HG02981 (cell line): ENCODE results near the gene CEP164.
"Not testable (repeated sequence)": the region's sequence is repeated elsewhere in the genome, so short reads cannot be mapped to it uniquely, and the experiment has no call there.

Experiments used
- ATAC-seq: cut with Tn5 transposase; IDR thresholded peaks from one replicate; pipeline ENCODE4 v1.9.1; 2021; ENCODE audit warnings: mild to moderate bottlenecking, moderate library complexity; ENCODE audit not compliant: unreplicated experiment

The CEP164 gene

GRCh38 chr11:117392001-117392690 lies 64.5 kb downstream of the CEP164 start:
- no peak for ATAC-seq

GRCh38 chr11:117392979-117393378 lies 65.3 kb downstream of the CEP164 start:
- ATAC-seq, result no peak

DNA sequence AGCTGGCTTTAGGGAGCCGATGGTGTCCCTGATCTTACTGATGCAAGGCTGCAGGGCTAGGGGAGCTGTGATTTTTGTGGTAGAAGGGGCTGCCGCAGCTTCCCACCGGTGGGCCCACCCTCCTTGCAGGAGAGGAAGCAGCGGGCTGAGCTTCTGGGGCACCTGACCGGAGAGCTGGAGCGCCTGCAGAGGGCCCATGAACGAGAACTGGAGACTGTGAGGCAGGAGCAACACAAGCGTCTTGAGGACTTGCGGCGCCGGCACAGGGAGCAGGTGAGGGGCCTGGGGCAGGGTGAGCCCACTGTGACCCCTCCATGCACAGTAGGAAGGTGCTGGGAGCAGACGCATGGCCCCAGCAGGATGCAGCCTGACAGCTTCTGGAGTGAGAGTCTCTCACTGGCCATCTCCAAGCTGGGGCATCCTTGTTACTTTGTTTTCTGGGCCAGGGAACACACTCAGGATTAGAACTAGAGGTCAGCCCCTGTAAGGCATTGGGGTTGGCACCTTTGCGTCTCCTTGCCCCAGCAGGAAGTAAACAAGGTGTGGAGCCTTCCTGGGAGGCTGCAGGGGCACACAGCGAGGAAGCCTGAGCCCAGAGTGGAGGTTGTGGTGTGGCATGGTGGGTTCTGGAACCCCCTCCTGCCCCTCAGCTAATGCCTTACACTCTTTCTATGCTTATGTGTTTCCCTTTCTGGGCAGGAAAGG lies 66.7 kb downstream of the CEP164 start:
- no peak for ATAC-seq

DNA sequence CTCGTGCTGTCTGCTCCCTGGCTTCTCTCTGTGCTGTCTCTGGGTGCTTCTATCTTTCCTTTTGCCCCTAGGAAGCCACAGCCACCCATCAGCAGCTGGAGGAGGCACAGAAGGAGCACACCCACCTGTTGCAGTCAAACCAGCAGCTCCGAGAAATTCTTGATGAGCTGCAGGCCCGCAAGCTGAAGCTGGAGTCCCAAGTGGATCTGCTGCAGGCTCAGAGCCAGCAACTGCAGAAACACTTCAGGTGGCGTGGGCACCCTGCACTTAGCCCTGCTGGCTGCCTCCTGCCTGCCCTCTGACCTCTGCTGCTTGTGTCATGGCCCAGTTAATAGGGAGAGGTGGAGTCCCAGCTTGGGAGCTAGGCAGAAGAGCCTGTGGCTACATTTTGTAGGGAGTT lies 67.8 kb downstream of the CEP164 start:
- ATAC-seq, result no peak

GRCh38 chr11:117396970-117397369 lies 69.3 kb downstream of the CEP164 start:
- no peak for ATAC-seq

GRCh38 chr11:117398618-117399017 lies 71.0 kb downstream of the CEP164 start:
- ATAC-seq, result not testable (repeated sequence)

- ATAC-seq, result not testable (repeated sequence)
Observed at GRCh38 chr11:117399100-117399840, 71.6 kb downstream of the CEP164 start.

DNA sequence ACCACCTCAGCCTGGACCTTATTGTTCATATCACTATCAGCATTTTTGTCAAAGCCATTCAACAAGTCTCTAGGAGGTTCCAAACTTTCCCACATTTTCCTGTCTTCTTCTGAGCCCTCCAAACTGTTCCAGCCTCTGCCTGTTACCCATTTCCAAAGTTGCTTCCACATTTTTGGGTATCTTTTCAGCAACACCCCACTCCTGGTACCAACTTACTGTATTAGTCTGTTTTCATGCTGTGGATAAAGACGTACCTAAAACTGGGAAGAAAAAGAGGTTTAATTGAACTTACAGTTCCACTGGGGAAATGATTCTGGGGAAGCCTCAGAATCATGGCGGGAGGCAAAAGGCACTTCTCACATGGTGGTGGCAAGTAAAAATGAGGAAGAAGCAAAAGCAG lies 78.2 kb downstream of the CEP164 start:
- not testable (repeated sequence) for ATAC-seq

GRCh38 chr11:117407016-117407415 lies 79.4 kb downstream of the CEP164 start:
- no peak for ATAC-seq

DNA sequence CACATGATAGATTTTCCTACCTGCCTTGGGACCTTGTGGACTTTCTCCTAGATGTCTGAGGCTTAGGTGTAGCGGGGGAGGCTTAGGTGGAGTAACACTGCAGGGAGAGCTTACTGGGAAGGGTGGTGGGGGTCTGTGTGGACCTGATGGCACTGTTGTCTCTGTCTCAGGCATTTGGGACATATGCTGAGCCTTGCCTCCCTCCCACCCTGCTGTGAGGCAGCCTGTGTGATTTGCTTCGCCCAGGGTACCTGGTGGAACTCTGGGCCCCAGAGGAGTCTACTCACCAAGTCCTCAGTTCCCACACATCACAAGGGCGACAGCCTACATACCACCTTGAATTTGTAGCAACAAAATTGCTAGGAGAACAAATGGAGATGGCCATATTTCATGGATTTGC lies 80.7 kb downstream of the CEP164 start:
- no peak for ATAC-seq

DNA sequence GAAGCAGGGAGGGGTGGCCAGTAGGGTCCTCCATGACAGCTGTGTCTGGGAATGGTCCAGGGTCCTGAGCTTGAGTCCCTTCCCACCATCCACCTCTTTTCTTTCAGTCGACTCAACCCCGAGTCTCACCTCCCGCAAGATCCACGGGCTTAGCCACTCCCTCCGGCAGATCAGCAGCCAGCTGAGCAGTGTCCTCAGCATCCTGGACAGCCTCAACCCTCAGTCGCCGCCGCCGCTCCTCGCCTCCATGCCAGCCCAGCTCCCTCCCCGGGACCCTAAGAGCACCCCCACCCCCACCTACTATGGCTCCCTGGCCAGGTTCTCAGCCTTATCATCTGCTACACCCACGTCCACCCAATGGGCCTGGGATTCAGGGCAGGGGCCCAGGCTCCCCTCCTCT lies 81.9 kb downstream of the CEP164 start:
- ATAC-seq, result no peak

GRCh38 chr11:117410238-117410637 lies 82.6 kb downstream of the CEP164 start:
- no peak for ATAC-seq

DNA sequence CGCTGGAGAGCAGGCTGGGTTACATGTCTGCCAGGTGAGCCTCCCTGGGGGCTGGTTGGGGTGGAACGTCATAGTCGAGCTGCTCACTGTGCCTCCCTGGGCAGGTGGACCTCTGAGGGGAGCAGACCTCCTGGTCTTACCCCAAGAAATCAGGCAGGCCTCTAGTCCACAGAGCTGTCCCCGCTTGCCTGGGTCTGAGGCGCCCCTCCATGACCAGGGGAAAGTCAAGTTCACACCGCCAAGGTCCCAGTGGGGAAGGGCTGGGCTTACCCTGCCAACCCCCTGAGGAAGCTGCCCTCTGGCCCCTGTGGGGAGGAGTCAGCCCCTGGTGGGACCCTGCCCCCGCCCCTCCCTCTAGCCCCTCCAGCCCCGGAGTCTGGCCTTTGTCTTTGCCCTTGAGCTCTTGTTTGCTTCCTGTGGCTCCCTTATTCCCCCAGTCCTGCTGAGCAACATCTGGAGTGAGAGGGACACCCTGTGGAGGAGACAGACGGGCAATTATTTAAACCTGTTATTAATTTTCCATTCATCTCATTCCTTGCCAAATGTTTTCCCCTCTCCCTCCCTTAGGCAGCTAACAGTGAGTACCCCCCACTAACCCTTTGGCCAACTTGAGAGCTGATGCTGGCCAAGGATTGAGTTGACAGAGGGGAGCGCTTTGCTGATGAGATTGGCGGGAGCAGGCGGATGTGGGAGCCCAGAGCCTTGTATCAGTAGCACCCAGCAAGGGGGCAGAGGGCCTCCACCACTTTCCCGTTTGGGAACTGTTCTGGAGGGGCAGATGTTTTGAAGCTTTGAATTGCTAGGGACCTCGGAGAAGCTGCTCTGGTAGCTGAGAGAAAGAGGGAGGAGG lies 83.4 kb downstream of the CEP164 start:
- ATAC-seq, result no peak

DNA sequence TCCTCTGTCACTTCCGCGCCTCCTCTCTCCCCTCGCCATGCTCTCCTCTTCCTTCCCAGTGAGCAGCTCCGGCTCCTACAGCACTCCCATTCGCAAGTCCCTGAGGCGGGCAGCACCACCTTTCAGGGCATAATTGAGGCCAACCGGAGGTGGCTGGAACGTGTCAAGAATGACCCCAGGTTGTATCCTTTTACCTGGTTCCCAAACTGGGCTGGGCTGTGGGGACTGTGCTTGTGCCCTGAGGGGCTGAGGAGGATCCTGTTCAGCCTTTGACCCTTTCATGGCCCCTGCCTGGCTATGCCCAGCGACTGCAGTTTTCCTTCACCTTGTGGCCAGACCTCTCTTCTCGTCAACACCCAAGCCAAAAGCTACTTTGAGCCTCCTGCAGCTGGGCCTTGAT lies 84.1 kb downstream of the CEP164 start:
- ATAC-seq, result no peak

GRCh38 chr11:117412176-117412575 lies 84.5 kb downstream of the CEP164 start:
- ATAC-seq, result no peak

DNA sequence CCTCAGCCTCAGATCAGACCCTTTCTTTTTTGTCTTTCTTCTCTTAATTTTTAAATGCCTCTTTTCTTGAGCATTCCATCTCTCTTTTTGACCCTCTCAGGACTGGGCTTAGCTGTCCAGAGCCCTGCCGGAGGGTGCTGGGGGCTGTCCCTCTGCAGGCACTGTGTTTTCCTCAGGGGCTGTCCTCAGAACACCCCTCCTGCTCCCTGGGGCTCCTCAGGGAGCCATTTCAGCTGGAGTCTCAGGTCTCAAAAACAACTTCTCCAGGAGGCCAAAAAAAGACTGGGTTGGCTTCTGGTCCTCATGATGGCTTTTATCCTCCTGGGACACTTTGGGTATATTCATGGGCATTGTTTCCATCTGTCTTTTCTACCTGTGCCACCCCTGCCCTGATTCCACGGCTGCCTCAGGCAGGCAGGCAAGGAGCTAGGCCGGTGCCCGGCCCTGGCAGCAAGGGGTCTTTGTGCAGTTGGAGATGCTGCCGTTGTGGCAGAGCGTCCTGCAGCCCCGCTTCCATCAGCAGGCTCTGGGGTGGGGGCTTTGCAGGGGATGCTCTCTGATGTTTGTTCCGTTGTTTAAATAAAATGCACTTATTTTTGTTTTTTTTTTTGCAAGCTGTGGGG lies 85.1 kb downstream of the CEP164 start:
- ATAC-seq, result no peak

DNA sequence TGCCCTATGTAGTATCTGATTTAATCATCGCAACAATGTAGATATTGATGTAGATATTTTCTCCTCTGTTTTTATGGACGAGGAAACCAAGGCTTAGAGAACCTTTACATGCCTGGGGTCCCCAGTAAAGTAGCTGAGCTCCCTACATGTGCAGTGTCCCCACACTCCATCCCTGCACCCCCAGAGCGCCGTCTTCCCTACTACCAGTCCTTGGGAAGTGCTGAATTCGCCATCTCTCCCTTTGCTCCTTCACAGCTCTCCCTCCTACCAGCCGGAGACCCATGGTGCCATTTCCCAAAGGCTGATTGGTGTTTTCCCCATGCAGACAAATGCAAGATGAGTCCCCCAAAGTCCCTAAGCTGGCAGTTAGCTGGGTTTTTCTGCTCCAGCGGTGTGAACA lies 86.0 kb downstream of the CEP164 start:
- ATAC-seq, result no peak

DNA sequence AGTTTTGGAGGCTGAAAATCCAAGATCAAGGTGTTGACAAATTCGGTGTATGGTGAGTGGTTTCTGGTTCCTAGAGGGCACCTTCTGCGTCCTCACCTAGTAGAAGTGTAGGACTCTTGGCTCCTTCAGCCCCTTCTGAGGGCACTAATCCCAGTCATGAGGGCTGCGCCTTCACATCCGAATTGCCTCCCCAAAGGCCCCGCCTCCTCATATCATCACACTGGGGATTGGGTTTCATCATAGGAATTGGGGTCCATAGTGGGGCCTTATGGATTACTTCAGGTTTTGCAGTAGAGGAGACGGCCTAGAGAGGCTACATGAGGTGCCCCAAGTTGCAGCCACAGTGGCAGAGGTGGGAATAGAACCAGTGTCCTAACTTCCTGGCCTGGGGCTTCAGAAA lies 87.1 kb downstream of the CEP164 start:
- no peak for ATAC-seq

DNA sequence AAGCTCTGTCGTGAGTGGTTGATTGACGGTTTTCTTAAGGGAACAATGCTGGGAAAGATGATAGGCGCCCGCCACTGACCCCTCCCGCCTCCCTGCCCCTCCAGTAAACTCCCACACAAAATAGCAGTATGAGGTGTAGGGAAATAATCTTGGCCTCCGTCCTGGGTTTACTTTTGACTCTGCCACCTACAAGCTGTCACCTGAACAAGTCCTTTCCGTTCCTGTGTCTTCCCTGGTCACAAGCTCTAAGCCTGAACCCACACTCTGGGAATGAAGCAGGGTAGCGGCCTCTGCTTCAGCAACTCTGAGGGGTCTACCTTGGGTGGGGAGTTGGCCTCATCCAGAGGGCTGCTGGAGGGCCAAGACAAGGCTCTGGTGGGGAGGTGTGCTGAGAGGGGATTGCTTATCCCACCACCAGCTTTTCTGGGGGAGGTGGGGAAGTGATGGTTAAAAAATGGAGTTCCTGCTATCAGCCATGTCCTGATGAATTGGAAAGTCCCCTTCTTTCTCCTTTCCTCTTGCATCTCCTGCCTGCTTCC lies 87.8 kb downstream of the CEP164 start:
- ATAC-seq, result no peak

GRCh38 chr11:117417342-117417741 lies 89.7 kb downstream of the CEP164 start:
- ATAC-seq, result no peak
